HepG2 (cell line): ENCODE data around the gene MYBPC2. TPM values are rescaled to one million over a fixed set of nuclear protein-coding genes. Genes with fewer than 3 reads are reported as not detected.
A peak's percentile ranks its signal among the peaks of the same experiment; 100 is the strongest.

Experiments
- BORCS8-MEF2B ChIP-seq: sonication (generic); formaldehyde crosslinking; IDR thresholded peaks from 2 replicates; pipeline ENCODE4 v1.8.0; 2022; ENCODE audit warnings: mild to moderate bottlenecking, missing genetic modification reagents
- DNMT1 ChIP-seq: sonication (generic); formaldehyde crosslinking; IDR thresholded peaks from 2 replicates; pipeline ENCODE4 v1.5.1; 2020; ENCODE audit warnings: mild to moderate bottlenecking, missing genetic modification reagents
- ERF ChIP-seq: IDR thresholded peaks from 2 replicates; pipeline ENCODE4 v1.6.1; 2018; ENCODE audit warnings: missing biosample characterization, missing genetic modification reagents
- FOXA3 ChIP-seq: IDR thresholded peaks from 2 replicates; pipeline ENCODE4 v1.6.1; 2016; ENCODE audit warnings: missing genetic modification reagents, missing compliant biosample characterization
- HES4 ChIP-seq: sonication (generic); formaldehyde crosslinking; IDR thresholded peaks from 2 replicates; pipeline ENCODE4 v1.9.0; 2021; ENCODE audit warnings: mild to moderate bottlenecking, missing genetic modification reagents, borderline replicate concordance
- HNRNPK ChIP-seq: fragments of 200-400 bp; formaldehyde crosslinking; IDR thresholded peaks from 2 replicates; pipeline ENCODE4 v1.6.1; 2018; ENCODE audit warnings: low read length, low read depth, moderate library complexity, mild to moderate bottlenecking; ENCODE audit not compliant: poor library complexity, severe bottlenecking
- HOXA5 ChIP-seq: sonication (generic); formaldehyde crosslinking; IDR thresholded peaks from 2 replicates; pipeline ENCODE4 v1.4.0; 2020; ENCODE audit warnings: missing genetic modification reagents
- KLF6 ChIP-seq: IDR thresholded peaks from 2 replicates; pipeline ENCODE4 v1.8.0; 2016; ENCODE audit warnings: missing biosample characterization, missing genetic modification reagents
- MYC ChIP-seq: sonication (generic); formaldehyde crosslinking; IDR thresholded peaks from 2 replicates; pipeline ENCODE4 v1.9.0; 2021; ENCODE audit warnings: missing genetic modification reagents, borderline replicate concordance
- NBN ChIP-seq: fragments of 450-650 bp; conservative IDR thresholded peaks from 2 replicates; pipeline ENCODE4 v1.6.1; 2017
- REXO4 ChIP-seq: sonication (generic); formaldehyde crosslinking; IDR thresholded peaks from 2 replicates; pipeline ENCODE4 v1.8.0; 2022; ENCODE audit warnings: missing genetic modification reagents, mild to moderate bottlenecking, borderline replicate concordance
- SMC3 ChIP-seq: IDR thresholded peaks from 2 replicates; pipeline ENCODE4 v1.6.1; 2011; ENCODE audit warnings: low read length, improper control_type of control experiment
- STAT5B ChIP-seq: sonication (generic); formaldehyde crosslinking; IDR thresholded peaks from 2 replicates; pipeline ENCODE4 v1.4.0; 2020; ENCODE audit warnings: missing genetic modification reagents
- TAF15 ChIP-seq: fragments of 200-400 bp; formaldehyde crosslinking; IDR thresholded peaks from one replicate; pipeline ENCODE4 v1.6.1; 2018; ENCODE audit warnings: mild to moderate bottlenecking, low read depth, low read length; ENCODE audit not compliant: poor library complexity, severe bottlenecking
- TCF7 ChIP-seq: sonication (generic); IDR thresholded peaks from 2 replicates; pipeline ENCODE4 v1.6.1; 2016; ENCODE audit warnings: antibody characterized with exemption, low read depth
- THRA ChIP-seq: sonication (generic); formaldehyde crosslinking; IDR thresholded peaks from 2 replicates; pipeline ENCODE4 v1.4.0; 2020; ENCODE audit warnings: missing genetic modification reagents, borderline replicate concordance
- ZC3H4 ChIP-seq: sonication (generic); formaldehyde crosslinking; IDR thresholded peaks from 2 replicates; pipeline ENCODE4 v1.4.0; 2020; ENCODE audit warnings: missing genetic modification reagents, borderline replicate concordance
- ZFY ChIP-seq: sonication (generic); formaldehyde crosslinking; IDR thresholded peaks from 2 replicates; pipeline ENCODE4 v1.4.0; 2020; ENCODE audit warnings: missing genetic modification reagents
- ZNF136 ChIP-seq: sonication (generic); formaldehyde crosslinking; IDR thresholded peaks from 2 replicates; pipeline ENCODE4 v1.8.1; 2022; ENCODE audit warnings: low read depth, mild to moderate bottlenecking, moderate library complexity, missing genetic modification reagents
- ZNF160 ChIP-seq: sonication (generic); formaldehyde crosslinking; IDR thresholded peaks from 2 replicates; pipeline ENCODE4 v1.8.0; 2022; ENCODE audit warnings: mild to moderate bottlenecking, inconsistent platforms, missing genetic modification reagents
- ZNF367 ChIP-seq: sonication (generic); formaldehyde crosslinking; IDR thresholded peaks from 2 replicates; pipeline ENCODE4 v1.4.0; 2020; ENCODE audit warnings: missing genetic modification reagents, borderline replicate concordance
- ZSCAN22 ChIP-seq: sonication (generic); formaldehyde crosslinking; IDR thresholded peaks from 2 replicates; pipeline ENCODE4 v1.4.0; 2020; ENCODE audit warnings: mild to moderate bottlenecking, missing genetic modification reagents
- polyA plus RNA-seq, 8 experiments: library from polyadenylated mRNA; depleted of rRNA in 3 of 8; stranded (reverse) in 7 of 8; unstranded in 1 of 8; fragments of >200 nt; fragmentation: Illumina TruSeq in 4 of 8; extraction: Trizol in 4 of 8; gene quantifications; 2 replicates each; pipeline versions ENCODE4 v1.2.1 to v1.2.3, GENCODE V29; 2011 to 2016; ENCODE audit warnings: low read depth in 4 of 8, missing spikeins in 1 of 8, mixed read lengths in 1 of 8; ENCODE audit not compliant: insufficient read depth in 1 of 8
- total RNA-seq, 5 experiments: library from RNA; depleted of rRNA; stranded (reverse); fragments of >200 nt; fragmentation: Illumina TruSeq; extraction: Trizol; gene quantifications; 2 replicates each; pipeline ENCODE4 v1.2.3, GENCODE V29; 2016; ENCODE audit warnings: low read depth in 1 of 5
- TF ChIP-seq, protein P1 (sequence below): sonication (generic); formaldehyde crosslinking; IDR thresholded peaks from 2 replicates; pipeline ENCODE4 v1.9.0; 2022; ENCODE audit warnings: low read depth, missing genetic modification reagents
- TF ChIP-seq, protein P2 (sequence below): sonication (generic); formaldehyde crosslinking; IDR thresholded peaks from 2 replicates; pipeline ENCODE4 v1.8.0; 2022; ENCODE audit warnings: missing genetic modification reagents, mild to moderate bottlenecking, borderline replicate concordance
- TF ChIP-seq, protein P3 (sequence below): sonication (generic); formaldehyde crosslinking; IDR thresholded peaks from 2 replicates; pipeline ENCODE4 v1.4.0; 2020; ENCODE audit warnings: mild to moderate bottlenecking, missing genetic modification reagents, borderline replicate concordance

The MYBPC2 gene
- total and polyA plus RNA-seq, 2 of the 13 experiments (the other 11 are each of a cell fraction or from before 2014, with no cell fraction given): not detected

DNA sequence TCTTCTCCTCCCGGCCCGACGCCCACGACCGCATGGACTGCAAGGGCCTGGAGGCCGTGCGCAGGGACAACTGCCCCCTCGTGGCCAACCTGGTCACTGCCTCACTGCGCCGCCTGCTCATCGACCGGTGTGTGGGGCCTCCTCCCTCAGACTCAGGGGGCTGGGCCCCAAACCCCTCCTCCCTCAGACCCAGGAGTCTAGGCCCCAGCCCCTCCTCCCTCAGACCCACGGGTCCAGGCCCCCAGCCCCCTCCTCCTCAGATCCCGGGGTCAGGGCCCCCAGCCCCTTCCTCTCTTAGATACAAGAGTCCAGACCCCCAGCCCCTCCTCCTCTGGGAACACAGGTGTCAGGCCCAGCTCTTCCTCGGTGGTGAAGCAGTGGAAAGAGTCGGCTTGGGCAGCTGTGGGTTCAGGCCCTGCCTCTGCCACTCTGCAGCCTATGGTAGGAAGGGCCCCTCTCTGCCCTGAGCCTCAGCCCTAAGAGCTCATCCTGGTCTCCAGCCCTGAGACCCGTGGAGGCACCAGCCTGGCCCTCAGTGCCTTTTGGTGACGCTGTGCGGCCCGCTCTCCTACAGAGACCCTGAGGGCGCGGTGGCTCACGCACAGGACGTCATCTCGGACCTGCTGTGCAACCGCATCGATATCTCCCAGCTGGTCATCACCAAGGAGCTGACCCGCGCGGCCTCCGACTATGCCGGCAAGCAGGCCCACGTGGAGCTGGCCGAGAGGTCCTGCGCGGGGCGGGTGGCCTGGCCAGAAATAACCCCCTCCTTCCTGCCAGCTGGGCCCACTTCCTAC, 17.6 kb upstream of the MYBPC2 start (continued):
- peak; percentile 50 for TF ChIP-seq HNRNPK
- TF ChIP-seq THRA (CRISPR knock-in tag): peak; percentile 47; the same call in 1 of the 2 replicates
- no peak for TF ChIP-seq HOXA5 (CRISPR knock-in tag)
- peak; percentile 86 for TF ChIP-seq MYC (CRISPR knock-in tag)
- no peak for TF ChIP-seq TCF7
- no peak for TF ChIP-seq HES4 (CRISPR knock-in tag)
- TF ChIP-seq, protein P1, sequence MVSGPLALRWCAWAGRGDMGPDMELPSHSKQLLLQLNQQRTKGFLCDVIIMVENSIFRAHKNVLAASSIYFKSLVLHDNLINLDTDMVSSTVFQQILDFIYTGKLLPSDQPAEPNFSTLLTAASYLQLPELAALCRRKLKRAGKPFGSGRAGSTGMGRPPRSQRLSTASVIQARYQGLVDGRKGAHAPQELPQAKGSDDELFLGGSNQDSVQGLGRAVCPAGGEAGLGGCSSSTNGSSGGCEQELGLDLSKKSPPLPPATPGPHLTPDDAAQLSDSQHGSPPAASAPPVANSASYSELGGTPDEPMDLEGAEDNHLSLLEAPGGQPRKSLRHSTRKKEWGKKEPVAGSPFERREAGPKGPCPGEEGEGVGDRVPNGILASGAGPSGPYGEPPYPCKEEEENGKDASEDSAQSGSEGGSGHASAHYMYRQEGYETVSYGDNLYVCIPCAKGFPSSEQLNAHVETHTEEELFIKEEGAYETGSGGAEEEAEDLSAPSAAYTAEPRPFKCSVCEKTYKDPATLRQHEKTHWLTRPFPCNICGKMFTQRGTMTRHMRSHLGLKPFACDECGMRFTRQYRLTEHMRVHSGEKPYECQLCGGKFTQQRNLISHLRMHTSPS (CRISPR knock-in tag): no peak
- TF ChIP-seq ZNF160 (CRISPR knock-in tag): no peak
- TF ChIP-seq KLF6: no peak
- no peak for TF ChIP-seq ERF (CRISPR knock-in tag)
- TF ChIP-seq NBN: no peak
- TF ChIP-seq, protein P2, sequence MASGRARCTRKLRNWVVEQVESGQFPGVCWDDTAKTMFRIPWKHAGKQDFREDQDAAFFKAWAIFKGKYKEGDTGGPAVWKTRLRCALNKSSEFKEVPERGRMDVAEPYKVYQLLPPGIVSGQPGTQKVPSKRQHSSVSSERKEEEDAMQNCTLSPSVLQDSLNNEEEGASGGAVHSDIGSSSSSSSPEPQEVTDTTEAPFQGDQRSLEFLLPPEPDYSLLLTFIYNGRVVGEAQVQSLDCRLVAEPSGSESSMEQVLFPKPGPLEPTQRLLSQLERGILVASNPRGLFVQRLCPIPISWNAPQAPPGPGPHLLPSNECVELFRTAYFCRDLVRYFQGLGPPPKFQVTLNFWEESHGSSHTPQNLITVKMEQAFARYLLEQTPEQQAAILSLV (CRISPR knock-in tag): no peak
- no peak for TF ChIP-seq TAF15
- TF ChIP-seq, protein P3, sequence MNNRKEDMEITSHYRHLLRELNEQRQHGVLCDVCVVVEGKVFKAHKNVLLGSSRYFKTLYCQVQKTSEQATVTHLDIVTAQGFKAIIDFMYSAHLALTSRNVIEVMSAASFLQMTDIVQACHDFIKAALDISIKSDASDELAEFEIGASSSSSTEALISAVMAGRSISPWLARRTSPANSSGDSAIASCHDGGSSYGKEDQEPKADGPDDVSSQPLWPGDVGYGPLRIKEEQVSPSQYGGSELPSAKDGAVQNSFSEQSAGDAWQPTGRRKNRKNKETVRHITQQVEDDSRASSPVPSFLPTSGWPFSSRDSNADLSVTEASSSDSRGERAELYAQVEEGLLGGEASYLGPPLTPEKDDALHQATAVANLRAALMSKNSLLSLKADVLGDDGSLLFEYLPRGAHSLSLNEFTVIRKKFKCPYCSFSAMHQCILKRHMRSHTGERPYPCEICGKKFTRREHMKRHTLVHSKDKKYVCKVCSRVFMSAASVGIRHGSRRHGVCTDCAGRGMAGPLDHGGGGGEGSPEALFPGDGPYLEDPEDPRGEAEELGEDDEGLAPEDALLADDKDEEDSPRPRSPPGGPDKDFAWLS (CRISPR knock-in tag): no peak
- no peak for TF ChIP-seq ZC3H4
- 0 out of 2 replicates have a peak, but pooled peaks have one; percentile 46 for TF ChIP-seq ZNF136 (CRISPR knock-in tag)
- peak; percentile 63 for TF ChIP-seq ZFY (CRISPR knock-in tag)
- no peak for TF ChIP-seq REXO4 (CRISPR knock-in tag)
- TF ChIP-seq FOXA3 (CRISPR knock-in tag): 0 out of 2 replicates have a peak, but pooled peaks have one; percentile 16
- no peak for TF ChIP-seq STAT5B
- peak; percentile 100 for TF ChIP-seq ZSCAN22 (CRISPR knock-in tag)
- 0 out of 2 replicates have a peak, but pooled peaks have one; percentile 81 for TF ChIP-seq DNMT1
- TF ChIP-seq ZNF367 (CRISPR knock-in tag): no peak
- 0 out of 2 replicates have a peak, but pooled peaks have one; percentile 35 for TF ChIP-seq BORCS8-MEF2B (CRISPR knock-in tag)
- TF ChIP-seq SMC3: peak; percentile 20; the same call in 1 of the 2 replicates
